ENCODE data around the gene LETM1.

Gene LETM1

DNA sequence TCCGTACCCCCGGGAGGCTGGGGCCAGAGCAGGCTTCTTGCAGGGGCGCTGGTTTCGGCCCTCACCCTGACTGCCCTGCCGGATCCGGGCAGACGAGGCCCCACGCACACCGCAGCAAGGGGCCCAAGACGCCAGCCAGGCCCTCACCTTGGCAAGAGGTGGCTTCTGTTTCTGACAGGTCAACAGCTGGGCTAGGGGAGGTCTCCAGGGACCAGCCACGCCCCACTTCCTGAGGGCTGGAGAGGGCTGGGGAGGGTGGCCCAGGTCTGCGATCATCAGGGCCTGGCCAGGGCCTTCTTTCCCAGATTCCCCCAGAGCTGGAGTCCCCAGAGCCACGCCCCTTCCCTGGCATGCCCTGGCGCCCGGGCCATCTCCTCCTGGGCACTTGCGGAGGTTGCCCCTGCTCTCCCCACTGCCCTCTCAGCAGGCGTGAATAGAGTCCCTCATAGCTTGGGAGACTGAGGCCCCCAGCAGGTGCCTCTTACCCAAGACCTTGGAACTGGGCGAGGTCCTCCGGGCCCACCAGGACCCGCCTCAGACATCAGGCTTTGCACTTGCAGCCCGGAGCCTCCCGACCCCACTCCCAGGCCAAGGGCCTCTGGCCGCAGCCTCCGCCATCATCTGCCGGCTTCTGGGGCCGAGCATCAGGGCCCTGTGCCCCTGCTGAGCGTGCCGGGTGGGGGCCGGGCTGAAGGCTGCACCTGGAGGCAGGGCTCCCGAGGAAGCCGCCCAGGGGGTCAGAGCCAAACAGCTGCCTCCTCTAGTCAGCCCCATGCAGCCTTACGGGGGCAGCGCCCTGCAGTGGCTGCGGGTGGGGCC is 69.2 kb downstream of the LETM1 start:
- no peak for DNase-seq (ENCODE audit: low read depth)
- no peak overlapping the region for H3K4me3 ChIP-seq (ENCODE audit: control insufficient read depth, low read depth, low read length)

DNA sequence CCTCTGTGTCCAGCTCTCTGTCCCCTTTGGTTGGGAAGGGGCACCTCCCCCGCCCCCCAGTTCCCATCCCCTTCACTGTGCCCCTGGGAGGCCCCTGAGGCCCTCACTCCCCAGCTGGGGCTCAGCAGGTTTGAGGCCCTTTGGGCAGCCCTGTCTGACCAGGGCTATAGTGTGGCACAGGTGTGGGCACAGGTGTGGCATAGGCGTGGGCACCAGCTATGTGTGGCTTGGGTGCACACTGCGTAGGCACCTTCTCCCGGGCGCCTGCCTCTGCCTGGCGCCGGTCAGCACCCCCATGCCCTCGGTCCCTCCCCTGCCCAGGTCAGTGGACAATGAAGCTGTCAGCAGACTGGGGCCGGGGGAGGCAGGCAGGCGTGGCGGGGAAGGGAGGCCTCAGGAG is 70.4 kb downstream of the LETM1 start:
- no peak for DNase-seq (ENCODE audit: low read depth)
- no peak overlapping the region for H3K4me3 ChIP-seq (ENCODE audit: control insufficient read depth, low read depth, low read length)
- TF ChIP-seq, protein P1, sequence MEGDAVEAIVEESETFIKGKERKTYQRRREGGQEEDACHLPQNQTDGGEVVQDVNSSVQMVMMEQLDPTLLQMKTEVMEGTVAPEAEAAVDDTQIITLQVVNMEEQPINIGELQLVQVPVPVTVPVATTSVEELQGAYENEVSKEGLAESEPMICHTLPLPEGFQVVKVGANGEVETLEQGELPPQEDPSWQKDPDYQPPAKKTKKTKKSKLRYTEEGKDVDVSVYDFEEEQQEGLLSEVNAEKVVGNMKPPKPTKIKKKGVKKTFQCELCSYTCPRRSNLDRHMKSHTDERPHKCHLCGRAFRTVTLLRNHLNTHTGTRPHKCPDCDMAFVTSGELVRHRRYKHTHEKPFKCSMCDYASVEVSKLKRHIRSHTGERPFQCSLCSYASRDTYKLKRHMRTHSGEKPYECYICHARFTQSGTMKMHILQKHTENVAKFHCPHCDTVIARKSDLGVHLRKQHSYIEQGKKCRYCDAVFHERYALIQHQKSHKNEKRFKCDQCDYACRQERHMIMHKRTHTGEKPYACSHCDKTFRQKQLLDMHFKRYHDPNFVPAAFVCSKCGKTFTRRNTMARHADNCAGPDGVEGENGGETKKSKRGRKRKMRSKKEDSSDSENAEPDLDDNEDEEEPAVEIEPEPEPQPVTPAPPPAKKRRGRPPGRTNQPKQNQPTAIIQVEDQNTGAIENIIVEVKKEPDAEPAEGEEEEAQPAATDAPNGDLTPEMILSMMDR (IDR thresholded peaks at IDR 0.05; ENCODE audit: control insufficient read depth, insufficient read depth, low read depth, low read length, missing control alignments) = no peak

More for the DNA sequence above, 69.2 kb downstream of the LETM1 start:
- TF ChIP-seq, protein P1 (IDR thresholded peaks at IDR 0.05; ENCODE audit: control insufficient read depth, insufficient read depth, low read depth, low read length, missing control alignments) = no peak

GRCh38 chr4:1784789-1785591 is 71.0 kb downstream of the LETM1 start:
- H3K4me3 ChIP-seq (ENCODE audit: control insufficient read depth, low read depth, low read length) = no peak overlapping the region
- TF ChIP-seq, protein P1 (IDR thresholded peaks at IDR 0.05; ENCODE audit: control insufficient read depth, insufficient read depth, low read depth, low read length, missing control alignments) = no peak
- DNase-seq (ENCODE audit: low read depth) = no peak

DNA sequence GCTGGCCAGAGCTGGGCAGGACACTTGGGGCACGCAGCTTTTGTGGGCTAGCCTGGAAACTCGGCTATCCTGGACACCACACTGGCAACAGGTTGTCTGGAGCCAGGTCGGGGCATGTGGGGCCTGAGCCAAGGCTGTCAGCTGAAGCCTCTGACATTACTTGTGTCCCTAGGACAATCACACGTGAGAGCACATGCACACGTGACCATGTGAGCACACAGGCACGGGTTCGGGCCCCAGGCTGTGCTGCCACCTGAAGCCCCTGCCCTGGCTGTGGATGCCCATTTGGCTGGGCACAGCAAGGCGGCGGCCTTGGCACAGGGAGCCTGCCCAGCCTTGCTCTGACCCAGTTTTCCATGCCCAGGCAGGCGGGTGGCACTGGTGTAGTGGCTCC is 71.6 kb downstream of the LETM1 start:
- DNase-seq (ENCODE audit: low read depth) = no peak
- TF ChIP-seq, protein P1 (IDR thresholded peaks at IDR 0.05; ENCODE audit: control insufficient read depth, insufficient read depth, low read depth, low read length, missing control alignments) = no peak
- no peak overlapping the region for H3K4me3 ChIP-seq (ENCODE audit: control insufficient read depth, low read depth, low read length)

- no peak overlapping the region for H3K4me3 ChIP-seq (ENCODE audit: control insufficient read depth, low read depth, low read length)
- TF ChIP-seq, protein P1 (IDR thresholded peaks at IDR 0.05; ENCODE audit: control insufficient read depth, insufficient read depth, low read depth, low read length, missing control alignments) = no peak
- no peak for DNase-seq (ENCODE audit: low read depth)
These were observed 72.0 kb downstream of the LETM1 start for GRCh38 chr4:1783970-1784369.

GRCh38 chr4:1783015-1783414 is 72.9 kb downstream of the LETM1 start:
- DNase-seq (ENCODE audit: low read depth) = no peak
- H3K4me3 ChIP-seq (ENCODE audit: control insufficient read depth, low read depth, low read length) = no peak overlapping the region
- TF ChIP-seq, protein P1 (IDR thresholded peaks at IDR 0.05; ENCODE audit: control insufficient read depth, insufficient read depth, low read depth, low read length, missing control alignments) = no peak

All from AG09309 (cell line).